ENCODE data around the gene MAPK8IP2.
"Not testable (repeated sequence)": the region's sequence is repeated elsewhere in the genome, so short reads cannot be mapped to it uniquely, and the experiment has no call there.

The MAPK8IP2 gene

GRCh38 chr22:50659711-50660110, 59.1 kb downstream of the MAPK8IP2 start:
- DNase-seq (ENCODE audit: low read depth); H3K4me3 ChIP-seq (ENCODE audit: low read depth, low read length): not testable (repeated sequence)

GRCh38 chr22:50660306-50660705, 59.7 kb downstream of the MAPK8IP2 start:
- no peak overlapping the region for H3K4me3 ChIP-seq (ENCODE audit: low read depth, low read length)
- DNase-seq (ENCODE audit: low read depth): no peak

Data from skeletal muscle cell (primary cell).